Glutamatergic neuron (in vitro differentiated cells): ENCODE measurements around the gene L3MBTL4. TPM values are rescaled to one million over a fixed set of nuclear protein-coding genes. Genes with fewer than 3 reads are reported as not detected.

ENCODE experiments used
- DNase-seq: peaks from one replicate; pipeline ENCODE4 v3.0.0; 2022
- H3K27ac Mint-ChIP-seq: one replicate; pipeline ENCODE4 v1.8.0; 2020; ENCODE audit warnings: mild to moderate bottlenecking, mixed read lengths, inconsistent platforms; ENCODE audit not compliant: unreplicated experiment
- H3K27me3 Mint-ChIP-seq: one replicate; pipeline ENCODE4 v1.8.0; 2020; ENCODE audit warnings: mild to moderate bottlenecking, moderate library complexity, mixed read lengths, inconsistent platforms; ENCODE audit not compliant: unreplicated experiment
- H3K36me3 Mint-ChIP-seq: one replicate; pipeline ENCODE4 v1.8.0; 2020; ENCODE audit warnings: mild to moderate bottlenecking, mixed read lengths, inconsistent platforms; ENCODE audit not compliant: unreplicated experiment
- H3K4me1 Mint-ChIP-seq: one replicate; pipeline ENCODE4 v1.8.0; 2020; ENCODE audit warnings: mild to moderate bottlenecking, low read depth, mixed read lengths, inconsistent platforms; ENCODE audit not compliant: unreplicated experiment
- H3K4me3 Mint-ChIP-seq: one replicate; pipeline ENCODE4 v1.8.0; 2020; ENCODE audit warnings: mild to moderate bottlenecking, mixed read lengths, inconsistent platforms; ENCODE audit not compliant: unreplicated experiment
- H3K9me3 Mint-ChIP-seq: one replicate; pipeline ENCODE4 v1.8.0; 2020; ENCODE audit warnings: mild to moderate bottlenecking, moderate library complexity, mixed read lengths, inconsistent platforms; ENCODE audit not compliant: unreplicated experiment
- CTCF ChIP-seq: fragments of 200-600 bp; sonication (generic); IDR thresholded peaks from one replicate; pipeline ENCODE4 v1.5.0; 2021; ENCODE audit not compliant: partially characterized antibody, unreplicated experiment
- total RNA-seq: library from RNA; stranded (reverse); fragmentation: NEBNext Ultra II Directional; extraction: Animal tissue kit (Norgen Biotek cat#: 25700); gene quantifications from one replicate; pipeline ENCODE4 v1.2.1, GENCODE V29; 2021; ENCODE audit not compliant: unreplicated experiment

L3MBTL4 gene
- total RNA-seq, 1 donor from 2014 or later: 0.32 TPM

- Mint-ChIP-seq H3K27ac (no peak overlapping the region), H3K4me3 (no peak overlapping the region)
- no peak for DNase-seq
These were observed 453.4 kb downstream of the L3MBTL4 start for GRCh38 chr18:5961097-5961827.

GRCh38 chr18:5958822-5959221 is 455.9 kb downstream of the L3MBTL4 start:
- Mint-ChIP-seq H3K27me3 (peaks cover 4% of the 10 kb centered on the region), H3K27ac (no peak overlapping the region), H3K4me3 (no peak overlapping the region), H3K36me3 (no peaks in the 10 kb centered on the region), H3K9me3 (peaks cover 3% of the 10 kb centered on the region), H3K4me1 (peaks cover 19% of the 10 kb centered on the region)
- no peak for TF ChIP-seq CTCF
- no peak for DNase-seq

More at GRCh38 chr18:5961097-5961827, 453.4 kb downstream of the L3MBTL4 start:
- peaks cover 3% of the 10 kb centered on the region for H3K9me3 Mint-ChIP-seq
- TF ChIP-seq CTCF: no peak
- no peaks in the 10 kb centered on the region for H3K36me3 Mint-ChIP-seq
- H3K4me1 Mint-ChIP-seq: peaks cover 19% of the 10 kb centered on the region
- H3K27me3 Mint-ChIP-seq: peaks cover 4% of the 10 kb centered on the region

GRCh38 chr18:5955861-5956260 is 458.9 kb downstream of the L3MBTL4 start:
- Mint-ChIP-seq H3K4me3 (no peak overlapping the region), H3K27me3 (peaks cover 2% of the 10 kb centered on the region), H3K27ac (no peak overlapping the region), H3K9me3 (peaks cover 4% of the 10 kb centered on the region), H3K36me3 (no peaks in the 10 kb centered on the region), H3K4me1 (peaks cover 18% of the 10 kb centered on the region)
- TF ChIP-seq CTCF: no peak
- no peak for DNase-seq

- DNase-seq: no peak
- H3K27me3 Mint-ChIP-seq: peaks cover 2% of the 10 kb centered on the region
- H3K4me1 Mint-ChIP-seq: peaks cover 15% of the 10 kb centered on the region
- H3K4me3 Mint-ChIP-seq: peak overlapping the region; percentile 10
- TF ChIP-seq CTCF: no peak
- H3K27ac Mint-ChIP-seq: no peak overlapping the region
- peaks cover 4% of the 10 kb centered on the region for H3K9me3 Mint-ChIP-seq
- no peaks in the 10 kb centered on the region for H3K36me3 Mint-ChIP-seq
These were observed 463.1 kb downstream of the L3MBTL4 start for GRCh38 chr18:5951515-5952091.

GRCh38 chr18:5948781-5949180 is 465.9 kb downstream of the L3MBTL4 start:
- H3K4me3 Mint-ChIP-seq: no peak overlapping the region
- H3K9me3 Mint-ChIP-seq: peaks cover 4% of the 10 kb centered on the region
- TF ChIP-seq CTCF: no peak
- H3K36me3 Mint-ChIP-seq: no peaks in the 10 kb centered on the region
- no peak for DNase-seq
- H3K4me1 Mint-ChIP-seq: peaks cover 15% of the 10 kb centered on the region
- no peak overlapping the region for H3K27ac Mint-ChIP-seq
- H3K27me3 Mint-ChIP-seq: peaks cover 2% of the 10 kb centered on the region
